Measurements from ENCODE around the gene SEMA5A.

DNA sequence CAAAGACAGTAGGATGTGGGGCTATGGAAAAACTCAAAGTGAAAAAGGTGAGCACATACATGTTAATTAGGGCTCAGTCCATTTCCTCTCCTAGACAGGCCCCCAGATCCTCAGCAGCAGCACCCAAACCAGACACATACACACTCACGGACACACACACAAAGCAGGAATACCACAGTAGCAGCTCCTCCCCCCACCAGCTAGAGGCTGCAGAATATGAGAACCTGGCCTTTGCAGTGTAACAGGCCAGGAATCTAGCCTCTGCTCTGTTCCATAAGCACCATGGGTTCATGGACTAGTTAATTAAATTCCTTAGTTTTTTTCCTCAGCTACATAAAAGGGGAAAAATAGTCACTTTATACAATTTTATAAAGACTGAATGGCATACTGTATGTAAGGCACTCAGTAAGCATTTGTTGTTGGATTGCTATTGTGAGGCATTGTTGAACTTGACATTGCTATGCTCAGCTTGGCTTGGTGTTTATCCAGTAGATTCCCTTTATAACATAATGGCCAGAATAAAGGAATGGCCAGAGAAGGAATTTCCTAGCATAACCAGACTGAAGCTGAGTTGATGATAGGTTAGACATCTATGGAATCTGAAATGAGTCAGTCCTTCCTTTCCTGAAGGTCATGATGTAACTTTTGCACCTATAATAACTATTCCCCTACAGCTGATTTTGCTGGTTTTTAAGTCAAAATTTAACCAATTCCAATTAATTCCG, 186.8 kb downstream of the SEMA5A start:
- TF ChIP-seq RFX5 (IDR thresholded peaks at IDR 0.05; ENCODE audit: low read length), result no peak
- no peak for TF ChIP-seq CTCF (IDR thresholded peaks at IDR 0.05)
- no peak for TF ChIP-seq POLR2AphosphoS5 (IDR thresholded peaks at IDR 0.05; ENCODE audit: low read depth, low read length)
- no peak for TF ChIP-seq EP300 (IDR thresholded peaks at IDR 0.05; ENCODE audit: borderline replicate concordance in 1 of 2, low read depth in 1 of 2, low read length in 1 of 2)
- no peak for TF ChIP-seq REST (IDR thresholded peaks at IDR 0.05; ENCODE audit: low read depth, low read length)
- 0 out of 2 replicates have a peak, but pooled peaks have one; percentile 13 for TF ChIP-seq JUND (IDR thresholded peaks at IDR 0.05)
- TF ChIP-seq ELF1 (IDR thresholded peaks at IDR 0.05), result no peak
- TF ChIP-seq TAF1 (IDR thresholded peaks at IDR 0.05; ENCODE audit: borderline replicate concordance, low read depth, low read length), result no peak
- TF ChIP-seq RCOR1 (IDR thresholded peaks at IDR 0.05; ENCODE audit: low read length), result no peak
- TF ChIP-seq PBX3 (IDR thresholded peaks at IDR 0.05), result no peak
- TF ChIP-seq, protein P1, sequence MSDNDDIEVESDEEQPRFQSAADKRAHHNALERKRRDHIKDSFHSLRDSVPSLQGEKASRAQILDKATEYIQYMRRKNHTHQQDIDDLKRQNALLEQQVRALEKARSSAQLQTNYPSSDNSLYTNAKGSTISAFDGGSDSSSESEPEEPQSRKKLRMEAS (IDR thresholded peaks at IDR 0.05; ENCODE audit: low read depth), result no peak
- no peak for TF ChIP-seq GATA2 (CRISPR knock-in tag; IDR thresholded peaks at IDR 0.05)
